Astrocyte (in vitro differentiated cells and primary cell): ENCODE results near the gene CDK17. TPM values are rescaled to one million over a fixed set of nuclear protein-coding genes. Genes with fewer than 3 reads are reported as not detected.

Experiments used
- DNase-seq: peaks from one replicate; pipeline ENCODE4 v3.0.0-alpha.2; 2010; ENCODE audit warnings: low read depth
- FAIRE-seq: peaks from 2 replicates; lab custom pipeline; 2011; peaks lifted over from hg19 to GRCh38; lab: Jason Lieb, UNC
- H2AFZ ChIP-seq: 2 replicates; pipeline ENCODE4 v1.6.0; 2012; ENCODE audit warnings: low read depth, low read length, inconsistent platforms
- H3K27ac ChIP-seq: 2 replicates; pipeline ENCODE4 v1.5.1; 2011; ENCODE audit warnings: low read depth, low read length, inconsistent platforms
- H3K27me3 ChIP-seq: 2 replicates; pipeline ENCODE4 v1.6.0; 2011; ENCODE audit warnings: low read length, inconsistent platforms; ENCODE audit not compliant: insufficient read depth
- H3K36me3 ChIP-seq: 2 replicates; pipeline ENCODE4 v1.5.1; 2011; ENCODE audit warnings: low read length, inconsistent platforms; ENCODE audit not compliant: insufficient read depth
- H3K4me1 ChIP-seq: 2 replicates; pipeline ENCODE4 v1.5.1; 2011; ENCODE audit warnings: low read length, inconsistent platforms; ENCODE audit not compliant: insufficient read depth
- H3K4me2 ChIP-seq: 2 replicates; pipeline ENCODE4 v1.6.0; 2012; ENCODE audit warnings: low read length, inconsistent platforms
- H3K4me3 ChIP-seq: 2 replicates; pipeline ENCODE4 v1.5.1; 2011; ENCODE audit warnings: low read depth, mild to moderate bottlenecking, low read length, inconsistent platforms; ENCODE audit not compliant: insufficient read depth
- H3K79me2 ChIP-seq: 2 replicates; pipeline ENCODE4 v1.6.0; 2012; ENCODE audit warnings: mild to moderate bottlenecking, low read length, inconsistent platforms; ENCODE audit not compliant: insufficient read depth
- H3K9ac ChIP-seq: 2 replicates; pipeline ENCODE4 v1.6.0; 2012; ENCODE audit warnings: mild to moderate bottlenecking, low read length, inconsistent platforms
- H3K9me3 ChIP-seq: 2 replicates; pipeline ENCODE4 v1.5.1; 2012; ENCODE audit warnings: low read depth, mild to moderate bottlenecking, low read length, inconsistent platforms; ENCODE audit not compliant: insufficient read depth
- H4K20me1 ChIP-seq: 2 replicates; pipeline ENCODE4 v1.6.0; 2012; ENCODE audit warnings: low read length, inconsistent platforms; ENCODE audit not compliant: insufficient read depth
- H3K27ac Mint-ChIP-seq: one replicate; pipeline ENCODE4 v1.8.0; 2021; ENCODE audit warnings: mild to moderate bottlenecking, mixed read lengths; ENCODE audit not compliant: unreplicated experiment
- H3K27me3 Mint-ChIP-seq: one replicate; pipeline ENCODE4 v1.8.0; 2021; ENCODE audit warnings: low read depth, mixed read lengths; ENCODE audit not compliant: unreplicated experiment
- H3K36me3 Mint-ChIP-seq: one replicate; pipeline ENCODE4 v1.8.0; 2021; ENCODE audit warnings: low read depth, mixed read lengths; ENCODE audit not compliant: unreplicated experiment
- H3K4me1 Mint-ChIP-seq: one replicate; pipeline ENCODE4 v1.8.0; 2021; ENCODE audit warnings: low read depth, mixed read lengths; ENCODE audit not compliant: unreplicated experiment
- H3K4me3 Mint-ChIP-seq: one replicate; pipeline ENCODE4 v1.8.0; 2021; ENCODE audit warnings: mild to moderate bottlenecking, moderate library complexity, mixed read lengths; ENCODE audit not compliant: unreplicated experiment
- H3K9me3 Mint-ChIP-seq: one replicate; pipeline ENCODE4 v1.8.0; 2021; ENCODE audit warnings: mild to moderate bottlenecking, mixed read lengths; ENCODE audit not compliant: unreplicated experiment
- CTCF ChIP-seq: IDR thresholded peaks from 2 replicates; pipeline ENCODE4 v1.5.1; 2011; ENCODE audit warnings: low read depth, mild to moderate bottlenecking, inconsistent platforms, low read length, moderate library complexity; ENCODE audit not compliant: insufficient read depth
- EZH2 ChIP-seq: IDR thresholded peaks from 2 replicates; pipeline ENCODE4 v1.6.1; 2012; ENCODE audit warnings: mild to moderate bottlenecking, low read length, inconsistent platforms; ENCODE audit not compliant: insufficient read depth
- total RNA-seq: library from RNA; stranded (reverse); gene quantifications from 2 replicates; pipeline ENCODE4 v1.2.1, GENCODE V29; 2021

CDK17 gene
- total RNA-seq, 1 donor from 2014 or later: 64.2 TPM

- Histone ChIP-seq H3K36me3 (no peaks in the 10 kb centered on the region), H3K79me2 (peaks cover 99% of the 10 kb centered on the region), H3K4me1 (no peaks in the 10 kb centered on the region), H3K27me3 (no peaks in the 10 kb centered on the region), H3K4me3 (no peak overlapping the region), H2AFZ (no peak overlapping the region), H3K9ac (no peak overlapping the region), H4K20me1 (peaks cover 62% of the 10 kb centered on the region), H3K27ac (no peak overlapping the region), H3K9me3 (no peaks in the 10 kb centered on the region), H3K4me2 (no peak overlapping the region)
- Mint-ChIP-seq H3K9me3 (peaks cover 2% of the 10 kb centered on the region), H3K4me3 (no peak overlapping the region), H3K4me1 (peaks cover 28% of the 10 kb centered on the region), H3K27me3 (no peaks in the 10 kb centered on the region), H3K27ac (peak overlapping the region; percentile 43), H3K36me3 (peaks cover 10% of the 10 kb centered on the region)
- DNase-seq (no peak), FAIRE-seq (no peak)
- TF ChIP-seq EZH2 (no peak), CTCF (no peak)
These were observed 61.3 kb downstream of the CDK17 start for GRCh38 chr12:96338852-96339471.

GRCh38 chr12:96337953-96338352 is 62.3 kb downstream of the CDK17 start:
- H3K79me2 ChIP-seq: peaks cover 99% of the 10 kb centered on the region
- no peak overlapping the region for H3K27ac ChIP-seq
- no peak overlapping the region for H3K4me3 Mint-ChIP-seq
- H3K36me3 Mint-ChIP-seq: peaks cover 6% of the 10 kb centered on the region
- no peak overlapping the region for H3K9ac ChIP-seq
- no peak for TF ChIP-seq CTCF
- TF ChIP-seq EZH2: no peak
- no peaks in the 10 kb centered on the region for H3K27me3 ChIP-seq
- H3K27ac Mint-ChIP-seq: no peak overlapping the region
- H3K9me3 Mint-ChIP-seq: no peaks in the 10 kb centered on the region
- H3K4me1 ChIP-seq: no peaks in the 10 kb centered on the region
- H4K20me1 ChIP-seq: peaks cover 58% of the 10 kb centered on the region
- FAIRE-seq (no peak), DNase-seq (no peak)
- H3K9me3 ChIP-seq: no peaks in the 10 kb centered on the region
- H3K4me3 ChIP-seq: no peak overlapping the region
- H3K27me3 Mint-ChIP-seq: no peaks in the 10 kb centered on the region
- H3K4me2 ChIP-seq: no peak overlapping the region
- no peaks in the 10 kb centered on the region for H3K36me3 ChIP-seq
- H2AFZ ChIP-seq: no peak overlapping the region
- H3K4me1 Mint-ChIP-seq: peaks cover 21% of the 10 kb centered on the region

GRCh38 chr12:96336489-96336888 is 63.8 kb downstream of the CDK17 start:
- peaks cover 3% of the 10 kb centered on the region for H3K36me3 Mint-ChIP-seq
- Histone ChIP-seq H3K27ac (no peak overlapping the region), H2AFZ (no peak overlapping the region), H3K9me3 (no peaks in the 10 kb centered on the region), H3K4me3 (no peak overlapping the region), H3K4me2 (no peak overlapping the region), H3K36me3 (no peaks in the 10 kb centered on the region), H3K4me1 (no peaks in the 10 kb centered on the region), H3K79me2 (peaks cover 99% of the 10 kb centered on the region), H3K27me3 (no peaks in the 10 kb centered on the region), H4K20me1 (peaks cover 58% of the 10 kb centered on the region), H3K9ac (no peak overlapping the region)
- TF ChIP-seq CTCF (no peak), EZH2 (no peak)
- H3K27me3 Mint-ChIP-seq: no peaks in the 10 kb centered on the region
- DNase-seq: no peak
- H3K4me3 Mint-ChIP-seq: no peak overlapping the region
- H3K27ac Mint-ChIP-seq: no peak overlapping the region
- FAIRE-seq: no peak
- peaks cover 18% of the 10 kb centered on the region for H3K4me1 Mint-ChIP-seq
- no peaks in the 10 kb centered on the region for H3K9me3 Mint-ChIP-seq
